GM12891 (cell line): ENCODE results near the gene PPP1R9A.

Source experiments
- POLR2A ChIP-seq: IDR thresholded peaks from 2 replicates; pipeline ENCODE4 v1.6.1; 2011; ENCODE audit warnings: low read depth, low read length, control low read depth
- POLR2AphosphoS5 ChIP-seq: IDR thresholded peaks from 2 replicates; pipeline ENCODE4 v1.6.1; 2011; ENCODE audit warnings: low read depth, low read length, control low read depth
- SPI1 ChIP-seq: IDR thresholded peaks from 2 replicates; pipeline ENCODE4 v1.6.1; 2011; ENCODE audit warnings: low read depth, low read length, control low read depth

DNA sequence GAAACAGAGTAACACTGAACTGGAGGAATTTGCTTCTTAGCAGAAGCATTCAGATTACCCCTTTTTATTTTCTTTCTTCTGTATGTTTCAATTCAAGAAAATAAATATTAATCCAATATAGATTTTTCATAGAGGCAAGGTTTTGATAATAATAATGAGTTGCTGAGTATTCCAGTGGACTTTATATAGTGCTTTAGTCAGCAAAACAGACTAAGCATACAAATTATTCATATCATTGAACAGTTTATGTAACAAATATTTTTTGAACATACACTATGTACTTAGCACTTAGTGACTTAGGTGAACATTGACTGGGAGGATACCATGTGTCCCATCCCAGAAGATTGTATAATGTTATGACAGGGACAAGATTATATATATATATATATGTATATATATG is 32.0 kb downstream of the PPP1R9A start:
- TF ChIP-seq SPI1 = no peak
- no peak for TF ChIP-seq POLR2AphosphoS5
- no peak for TF ChIP-seq POLR2A
